Mucosa of rectum (tissue), 2 donors: ENCODE measurements around the gene MUSTN1.

Experiments used
- H3K27ac ChIP-seq, 2 donors: one replicate each; pipeline ENCODE4 v1.7.0; 2013; ENCODE audit warnings: inconsistent platforms in 2 of 2, low read depth in 2 of 2, low read length in 2 of 2
- H3K27me3 ChIP-seq, 2 donors: one replicate each; pipeline ENCODE4 v1.7.0; 2013; ENCODE audit warnings: low read length in 2 of 2; ENCODE audit not compliant: control insufficient read depth in 2 of 2, insufficient read depth in 2 of 2
- H3K36me3 ChIP-seq, 2 donors: one replicate each; pipeline ENCODE4 v1.7.0; 2013; ENCODE audit warnings: low read length in 2 of 2; ENCODE audit not compliant: control insufficient read depth in 2 of 2, insufficient read depth in 2 of 2
- H3K4me1 ChIP-seq, 2 donors: one replicate each; pipeline ENCODE4 v1.7.0; 2013; ENCODE audit warnings: low read length in 2 of 2, mild to moderate bottlenecking in 1 of 2; ENCODE audit not compliant: control insufficient read depth in 2 of 2, insufficient read depth in 2 of 2
- H3K4me3 ChIP-seq, 2 donors: one replicate each; pipeline ENCODE4 v1.7.0; 2013; ENCODE audit warnings: low read length in 2 of 2
- H3K9ac ChIP-seq, 2 donors: one replicate each; pipeline ENCODE4 v1.7.0; 2013; ENCODE audit warnings: low read length in 2 of 2, low read depth in 1 of 2, mild to moderate bottlenecking in 1 of 2
- H3K9me3 ChIP-seq, 2 donors: one replicate each; pipeline ENCODE4 v1.7.0; 2013; ENCODE audit warnings: low read length in 2 of 2; ENCODE audit not compliant: control insufficient read depth in 2 of 2
- donor health status: healthy.
- donor health status: Normal muscosa, but diverticular disease.

The MUSTN1 gene

DNA sequence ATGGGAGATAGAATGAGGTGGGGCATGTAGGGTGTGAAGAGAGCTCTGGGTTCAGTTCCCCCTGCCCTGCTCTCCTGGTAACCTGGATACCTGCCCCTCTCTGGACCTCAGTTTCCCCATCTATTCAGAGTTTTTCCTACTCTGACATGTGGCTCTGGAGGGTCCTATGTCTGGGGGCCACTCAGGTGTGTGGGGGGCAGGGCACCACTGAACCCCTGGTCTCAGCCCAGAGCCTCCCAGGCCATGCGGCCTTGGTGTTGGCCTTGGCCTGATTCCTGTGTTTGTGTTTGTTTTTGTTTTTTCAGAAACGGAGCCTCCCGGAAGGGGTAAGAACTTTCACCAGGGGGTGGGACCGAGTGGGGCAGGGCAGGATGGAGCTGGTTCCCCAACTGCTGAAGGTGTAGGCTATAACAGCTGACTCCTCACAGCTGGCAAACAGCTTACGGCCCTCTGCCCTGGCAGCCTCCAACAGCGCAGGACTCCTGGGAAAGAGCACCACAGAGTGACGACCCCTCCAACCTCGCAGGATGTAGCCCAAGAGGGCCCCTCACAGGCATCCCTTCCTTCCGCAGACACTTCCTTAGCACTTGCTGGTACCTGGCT, 39.4 kb downstream of the MUSTN1 start:
- H3K9me3 ChIP-seq, result no peaks in the 10 kb centered on the region
- H3K27me3 ChIP-seq, result no peaks in the 10 kb centered on the region
- H3K27ac ChIP-seq, result no peak overlapping the region
- H3K4me3 ChIP-seq, result no peak overlapping the region
- H3K9ac ChIP-seq, result no peak overlapping the region
- H3K36me3 ChIP-seq, result no peaks in the 10 kb centered on the region
- peaks cover 0 to 2% of the 10 kb centered on the region in 2 donors for H3K4me1 ChIP-seq

DNA sequence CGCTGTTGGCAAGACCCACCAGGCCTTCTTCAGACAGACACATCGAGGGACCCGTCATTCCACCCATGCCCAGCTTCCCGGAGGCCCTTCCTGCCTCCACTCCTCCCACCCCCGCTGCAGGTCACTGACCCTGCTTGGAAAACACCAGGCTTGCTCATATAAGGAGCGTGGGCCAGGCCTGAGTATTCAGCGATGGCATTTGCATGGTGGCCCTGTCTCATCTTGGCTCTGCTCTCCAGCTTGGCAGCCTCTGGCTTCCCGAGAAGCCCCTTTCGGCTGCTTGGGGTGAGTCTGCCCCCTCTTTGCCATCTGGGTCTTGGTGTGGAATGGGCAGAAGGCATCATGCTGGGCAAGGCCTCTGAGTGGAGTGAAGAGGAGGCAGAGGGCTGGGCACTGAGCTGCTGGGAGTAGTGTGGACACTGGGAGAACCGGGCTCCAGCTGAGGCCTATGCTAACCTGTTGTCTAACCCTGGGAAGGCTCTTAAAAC, 40.2 kb downstream of the MUSTN1 start, which contains the start of gene ITIH3:
Gene ITIH3, plus strand, starts transcription at position 185 of the 488 bp plus-strand sequence. Its CDS starts 8 bp downstream, at position 193.
- Histone ChIP-seq H3K4me1 (peaks cover 0 to 2% of the 10 kb centered on the region in 2 donors), H3K9me3 (no peaks in the 10 kb centered on the region), H3K9ac (no peak within 1 kb of the TSS), H3K36me3 (no peaks in the 10 kb centered on the region), H3K27me3 (no peaks in the 10 kb centered on the region), H3K27ac (no peak within 1 kb of the TSS), H3K4me3 (no peak within 1 kb of the TSS)

DNA sequence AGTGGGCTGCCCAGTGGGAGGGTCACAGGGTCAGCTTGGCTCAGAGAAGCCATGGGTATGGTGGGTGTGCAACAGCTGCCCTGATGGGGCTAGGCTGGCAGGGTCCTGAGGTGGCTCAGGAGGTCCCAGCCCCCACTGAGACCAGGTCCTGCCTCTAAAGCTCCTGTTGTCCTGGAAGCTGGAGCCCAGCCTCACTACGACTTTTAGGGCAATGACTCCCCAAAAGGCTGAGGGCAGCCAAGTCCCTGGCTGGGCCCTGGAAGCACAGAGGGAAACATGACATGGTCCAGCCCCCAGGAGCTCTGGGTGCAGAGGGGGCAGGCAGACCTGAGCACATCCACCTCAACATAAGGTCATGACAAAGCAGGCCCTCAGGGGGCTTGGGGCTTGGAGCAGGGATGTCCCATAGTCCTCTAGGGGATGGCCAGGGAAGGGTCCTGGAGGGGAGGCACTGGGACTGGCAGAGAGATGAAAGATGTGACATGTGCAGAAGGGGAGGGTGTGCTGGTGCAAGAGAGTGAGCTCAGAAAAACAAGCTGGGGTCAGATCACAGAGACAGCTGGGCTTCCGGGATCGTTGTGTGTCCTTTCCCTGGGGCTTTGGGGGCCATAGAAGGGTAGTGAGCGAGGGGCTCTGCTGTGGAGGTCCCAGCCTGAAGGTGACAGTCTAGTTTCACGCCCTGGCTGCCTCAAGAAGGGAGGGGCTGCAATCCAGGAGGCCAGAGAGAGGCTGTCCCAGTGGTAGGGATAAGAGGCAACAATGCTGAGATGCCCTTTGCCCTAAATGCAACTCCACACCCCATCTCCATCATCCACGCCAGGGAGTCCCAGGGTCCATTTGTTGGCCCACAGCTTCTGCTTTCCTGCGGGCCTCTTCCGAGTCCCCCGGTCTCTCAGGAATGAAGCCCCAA, 40.9 kb downstream of the MUSTN1 start:
- H3K4me1 ChIP-seq, result peaks cover 0 to 2% of the 10 kb centered on the region in 2 donors
- H3K27ac ChIP-seq, result no peak overlapping the region

DNA sequence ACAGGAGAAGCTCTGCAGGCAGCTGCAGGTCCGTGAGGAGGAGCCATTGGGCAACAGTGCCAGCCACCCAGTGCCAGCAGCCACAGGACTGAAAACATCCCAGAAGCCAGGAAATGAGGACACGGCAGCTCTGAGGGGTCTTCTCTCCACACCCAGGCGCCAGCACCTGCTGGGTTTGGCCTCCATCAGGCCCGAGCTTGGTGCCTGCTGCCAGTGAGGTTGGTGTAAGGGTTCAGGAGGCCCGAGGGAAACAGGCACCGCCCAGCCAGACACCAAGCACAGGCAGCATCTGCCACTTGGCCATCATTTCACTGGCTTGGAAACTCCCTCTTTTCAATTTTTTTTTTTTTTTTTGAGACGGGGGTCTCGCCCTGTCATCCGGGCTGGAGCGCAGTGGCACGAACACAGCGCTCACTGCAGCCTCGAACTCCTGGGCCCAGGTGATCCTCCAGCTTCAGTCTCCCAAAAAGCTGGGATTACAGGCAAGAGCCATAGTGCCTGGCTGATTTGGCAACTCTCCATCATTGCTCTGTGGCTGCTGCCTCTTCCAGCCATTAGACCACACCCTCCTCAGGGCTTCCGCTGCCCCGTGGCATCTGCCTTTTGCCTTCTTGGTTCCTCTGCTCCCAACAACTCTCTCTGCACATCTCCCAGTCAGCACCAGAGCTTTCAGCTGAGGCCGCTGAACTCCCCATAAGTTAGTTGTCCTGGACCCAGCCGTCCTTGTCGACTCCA, 41.7 kb downstream of the MUSTN1 start:
- Histone ChIP-seq H3K9me3 (no peaks in the 10 kb centered on the region), H3K4me1 (peaks cover 0 to 2% of the 10 kb centered on the region in 2 donors), H3K4me3 (no peak overlapping the region), H3K9ac (no peak overlapping the region), H3K27ac (no peak overlapping the region), H3K36me3 (no peaks in the 10 kb centered on the region), H3K27me3 (no peaks in the 10 kb centered on the region)

More for the DNA sequence above, 40.9 kb downstream of the MUSTN1 start:
- H3K27me3 ChIP-seq, result no peaks in the 10 kb centered on the region
- no peaks in the 10 kb centered on the region for H3K9me3 ChIP-seq
- no peaks in the 10 kb centered on the region for H3K36me3 ChIP-seq
- no peak overlapping the region for H3K9ac ChIP-seq
- H3K4me3 ChIP-seq, result no peak overlapping the region

DNA sequence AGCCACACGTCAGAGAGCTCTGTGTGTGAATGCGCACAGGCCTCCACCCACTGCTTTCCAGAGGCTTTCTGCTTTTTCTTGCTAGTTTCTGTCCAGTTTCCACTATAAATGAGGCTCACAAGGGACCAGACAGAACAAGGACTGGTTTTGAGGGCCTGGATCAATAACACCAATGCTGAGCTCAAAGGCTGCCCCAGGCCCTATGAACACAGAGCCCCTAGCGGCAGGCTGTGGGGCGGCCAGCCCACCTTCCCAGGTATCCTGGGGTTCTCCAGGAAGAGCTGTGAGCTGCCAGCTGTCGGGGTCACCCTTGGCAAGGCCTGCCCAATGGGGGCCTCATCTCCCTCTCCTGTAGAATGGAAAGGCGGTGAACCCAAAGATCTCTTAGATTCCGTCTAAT, 42.4 kb downstream of the MUSTN1 start:
- H3K27ac ChIP-seq, result no peak overlapping the region
- peaks cover 0 to 2% of the 10 kb centered on the region in 2 donors for H3K4me1 ChIP-seq
- no peaks in the 10 kb centered on the region for H3K9me3 ChIP-seq
- H3K4me3 ChIP-seq, result no peak overlapping the region
- H3K27me3 ChIP-seq, result no peaks in the 10 kb centered on the region
- H3K9ac ChIP-seq, result no peak overlapping the region
- H3K36me3 ChIP-seq, result no peaks in the 10 kb centered on the region

DNA sequence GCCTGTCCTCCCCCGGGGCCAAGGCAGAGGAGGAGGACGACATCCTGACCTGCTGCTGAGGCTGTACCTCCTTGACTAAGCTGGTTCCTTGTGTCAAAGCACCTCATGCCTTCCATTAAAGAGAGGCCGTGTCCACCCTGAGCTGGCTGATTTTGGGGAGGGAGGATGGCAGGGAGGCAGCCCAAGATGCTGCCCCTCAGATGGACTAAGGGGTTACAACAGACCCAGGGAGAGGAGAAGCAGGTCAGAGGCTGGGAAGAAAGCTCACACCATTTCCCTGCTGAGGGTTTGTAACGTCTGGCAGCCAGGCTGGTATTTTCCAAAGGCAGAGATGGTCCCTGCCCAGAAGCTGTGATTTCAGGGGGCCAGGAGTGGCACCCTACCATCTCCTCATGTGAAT, 42.9 kb downstream of the MUSTN1 start:
- H3K27me3 ChIP-seq, result no peaks in the 10 kb centered on the region
- H3K36me3 ChIP-seq, result no peaks in the 10 kb centered on the region
- no peak overlapping the region for H3K4me3 ChIP-seq
- H3K4me1 ChIP-seq, result peaks cover 0 to 2% of the 10 kb centered on the region in 2 donors
- H3K9ac ChIP-seq, result no peak overlapping the region
- no peak overlapping the region for H3K27ac ChIP-seq
- no peaks in the 10 kb centered on the region for H3K9me3 ChIP-seq

DNA sequence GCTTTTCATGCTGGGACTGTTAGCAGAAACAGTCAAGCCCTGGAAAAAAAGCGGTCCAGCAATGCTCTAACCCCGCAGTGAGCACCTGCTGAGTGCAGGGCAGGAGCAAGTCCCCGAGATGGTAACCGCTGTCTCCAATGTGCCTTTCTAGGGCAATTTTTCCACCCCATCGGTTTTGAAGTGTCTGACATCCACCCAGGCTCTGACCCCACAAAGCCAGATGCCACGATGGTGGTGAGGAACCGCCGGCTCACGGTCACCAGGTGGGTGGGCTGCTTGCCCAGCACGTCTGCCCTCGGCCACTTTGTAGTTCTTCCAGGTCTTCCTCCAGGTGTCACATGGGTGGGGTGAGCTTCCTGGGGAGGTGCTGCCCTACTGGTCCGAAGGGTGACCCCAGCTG, 43.5 kb downstream of the MUSTN1 start:
- Histone ChIP-seq H3K27me3 (no peaks in the 10 kb centered on the region), H3K9ac (no peak overlapping the region), H3K4me3 (no peak overlapping the region), H3K27ac (no peak overlapping the region), H3K9me3 (no peaks in the 10 kb centered on the region), H3K36me3 (no peaks in the 10 kb centered on the region), H3K4me1 (peaks cover 0 to 2% of the 10 kb centered on the region in 2 donors)

DNA sequence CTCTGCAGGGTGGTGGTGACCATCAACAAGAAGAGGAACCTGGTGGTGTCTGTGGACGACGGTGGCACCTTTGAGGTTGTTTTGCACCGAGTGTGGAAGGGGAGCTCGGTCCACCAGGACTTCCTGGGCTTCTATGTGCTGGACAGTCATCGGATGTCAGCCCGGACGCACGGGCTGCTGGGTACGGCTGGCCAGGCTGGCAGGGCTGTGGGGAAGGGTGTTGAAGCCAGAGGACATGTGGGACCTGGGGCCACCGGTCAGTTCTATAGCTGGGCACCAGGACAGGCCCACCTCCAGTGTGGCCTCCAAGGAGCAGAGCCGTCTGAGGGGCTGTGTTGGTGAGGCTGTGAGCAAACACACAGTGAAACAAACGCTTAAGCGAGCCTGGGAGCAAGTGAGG, 44.1 kb downstream of the MUSTN1 start:
- Histone ChIP-seq H3K27me3 (no peaks in the 10 kb centered on the region), H3K4me1 (peaks cover 0 to 2% of the 10 kb centered on the region in 2 donors), H3K27ac (no peak overlapping the region), H3K9ac (no peak overlapping the region), H3K9me3 (no peaks in the 10 kb centered on the region), H3K36me3 (no peaks in the 10 kb centered on the region), H3K4me3 (no peak overlapping the region)

DNA sequence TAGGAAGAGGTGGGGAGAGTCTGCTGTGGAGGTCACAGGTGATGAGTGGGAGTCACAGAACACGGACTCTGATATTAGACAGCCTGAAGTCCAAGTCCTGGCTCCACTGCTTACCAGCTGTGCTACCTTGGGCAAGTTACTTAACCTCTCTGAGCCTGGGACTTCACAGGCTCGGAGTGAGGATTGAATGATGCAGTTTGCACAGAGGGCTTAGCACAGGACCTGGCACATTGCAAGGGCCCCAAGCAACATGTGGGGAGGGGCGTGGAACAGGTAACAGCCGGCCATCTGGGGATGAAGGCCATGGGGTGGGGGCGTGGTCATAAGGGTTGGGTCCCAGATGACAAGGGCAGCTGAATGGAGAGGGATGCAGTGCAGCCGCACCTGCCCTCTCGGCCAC, 44.5 kb downstream of the MUSTN1 start:
- Histone ChIP-seq H3K9ac (no peak overlapping the region), H3K36me3 (no peaks in the 10 kb centered on the region), H3K9me3 (no peaks in the 10 kb centered on the region), H3K27ac (no peak overlapping the region), H3K4me1 (peaks cover 0 to 2% of the 10 kb centered on the region in 2 donors), H3K4me3 (no peak overlapping the region), H3K27me3 (no peaks in the 10 kb centered on the region)

DNA sequence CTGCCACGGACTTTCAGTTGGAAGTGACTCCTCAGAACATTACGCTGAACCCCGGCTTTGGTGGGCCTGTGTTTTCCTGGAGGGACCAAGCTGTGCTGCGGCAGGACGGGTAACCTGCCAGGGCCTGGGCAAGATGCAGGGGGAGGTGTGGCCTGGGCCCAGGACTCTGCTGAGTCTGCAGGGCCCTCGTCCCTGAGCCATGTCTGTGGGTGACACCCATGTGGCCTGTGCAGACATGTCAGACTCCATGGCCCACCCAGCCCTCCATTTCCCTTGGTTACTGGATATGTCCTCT, 45.1 kb downstream of the MUSTN1 start:
- Histone ChIP-seq H3K36me3 (no peaks in the 10 kb centered on the region), H3K9ac (no peak overlapping the region), H3K9me3 (no peaks in the 10 kb centered on the region), H3K27ac (no peak overlapping the region), H3K27me3 (no peaks in the 10 kb centered on the region), H3K4me3 (no peak overlapping the region), H3K4me1 (peaks cover 0 to 2% of the 10 kb centered on the region in 2 donors)
